ENCODE measurements around the gene FLII. TPM values are rescaled to one million over a fixed set of nuclear protein-coding genes. Genes with fewer than 3 reads are reported as not detected.

The FLII gene
- total and polyA plus RNA-seq, 2 of the 13 experiments (the other 11 are each of a cell fraction or from before 2014, with no cell fraction given) = 130 to 303 TPM

- H3K4me1 ChIP-seq (ENCODE audit: insufficient read depth, low read length) = peaks cover 41% of the 10 kb centered on the region
- CTCF ChIA-PET (ENCODE audit: low intra/inter-chr PET ratio, low total read pairs) = no interaction called here
- FAIRE-seq (no peak), ATAC-seq (no peak), DNase-seq (ENCODE audit: low spot score) (no peak)
- no peak overlapping the region for H3K4me2 ChIP-seq (ENCODE audit: low read depth, low read length)
- no peak overlapping the region for H2AFZ ChIP-seq (ENCODE audit: low read length)
- POLR2A ChIA-PET = no interaction called here
- peaks cover 21% of the 10 kb centered on the region for H3K79me2 ChIP-seq (ENCODE audit: insufficient read depth, low read length)
- no peak overlapping the region for H3K4me3 ChIP-seq (replicated peaks in 1 of 3; ENCODE audit: insufficient read depth in 1 of 3, low read depth in 2 of 3, low read length in 3 of 3)
- H4K20me1 ChIP-seq (ENCODE audit: insufficient read depth, low read length) = peaks cover 4% of the 10 kb centered on the region; the same call in 1 of the 2 replicates
- no peak overlapping the region for H3K27ac ChIP-seq (ENCODE audit: extremely low read length, insufficient read depth, low read length)
- in situ Hi-C loops (cut with HindIII; ENCODE audit: extremely low pct_ligation_motif_present, low pct_unique_long_range_greater_than_20kb) (no loop called here), intact Hi-C loops (cut with micrococcal nuclease; ENCODE audit: unreplicated experiment) (no loop called here)
- H3K36me3 ChIP-seq (replicated peaks in 1 of 2; ENCODE audit: control insufficient read depth in 1 of 2, insufficient read depth in 2 of 2, low read length in 2 of 2) = peaks cover 6 to 20% of the 10 kb centered on the region in 2 experiments; a peak in 4 of 5 replicates
- H3K27me3 ChIP-seq (ENCODE audit: control insufficient read depth in 1 of 2, insufficient read depth in 2 of 2, low read length in 2 of 2) = no peaks in the 10 kb centered on the region; a peak in 1 of 5 replicates
- TF ChIP-seq FOSL1 (CRISPR knock-in tag; IDR thresholded peaks at IDR 0.05; ENCODE audit: borderline replicate concordance) = no peak
- peak; percentile 76 for TF ChIP-seq ZNF629 (CRISPR knock-in tag; conservative IDR thresholded peaks at IDR 0.05)
- H3K9me3 ChIP-seq (ENCODE audit: low read length) = no peaks in the 10 kb centered on the region
- BruUV-seq (replicated peaks) = no TSS peak
- H3K9ac ChIP-seq (ENCODE audit: insufficient read depth, low read depth, low read length) = no peak overlapping the region
- 100% methylated on average over 5 of the region's 7 CpGs for WGBS (ENCODE audit: low lambda C conversion rate)
Observed at GRCh38 chr17:18229771-18230170, 28.8 kb downstream of the FLII start.

- ChIA-PET CTCF (ENCODE audit: low intra/inter-chr PET ratio, low total read pairs) (no interaction called here), POLR2A (interaction anchor here (1.3 kb wide), 1 partner anchor 38 kb away, joined by 3 read pairs; no protein-coding TSS in a partner anchor)
Observed at GRCh38 chr17:18229254-18229653, 29.3 kb downstream of the FLII start.

More at GRCh38 chr17:18229254-18229653, 29.3 kb downstream of the FLII start:
- TF ChIP-seq NR2C2 (CRISPR knock-in tag; IDR thresholded peaks at IDR 0.05; ENCODE audit: borderline replicate concordance) = peak; percentile 73
- peak; percentile 63 for TF ChIP-seq NR2F6 (IDR thresholded peaks at IDR 0.05)
- TF ChIP-seq NR2F6 (CRISPR knock-in tag; IDR thresholded peaks at IDR 0.05) = peak; percentile 7; the same call in 1 of the 2 replicates
- no peak for TF ChIP-seq ZNF576 (CRISPR knock-in tag; IDR thresholded peaks at IDR 0.05)
- intact Hi-C loops (cut with micrococcal nuclease; ENCODE audit: unreplicated experiment) = no loop called here
- Histone ChIP-seq H3K4me1 (ENCODE audit: insufficient read depth, low read length) (peaks cover 46% of the 10 kb centered on the region), H3K9ac (ENCODE audit: insufficient read depth, low read depth, low read length) (0 out of 2 replicates have a peak overlapping the region, but pooled peaks have one; percentile 8), H3K4me2 (ENCODE audit: low read depth, low read length) (no peak overlapping the region), H3K4me3 (replicated peaks in 1 of 3; ENCODE audit: insufficient read depth in 1 of 3, low read depth in 2 of 3, low read length in 3 of 3) (no peak overlapping the region), H3K36me3 (replicated peaks in 1 of 2; ENCODE audit: control insufficient read depth in 1 of 2, insufficient read depth in 2 of 2, low read length in 2 of 2) (peaks cover 4 to 17% of the 10 kb centered on the region in 2 experiments; a peak in 4 of 5 replicates), H3K9me3 (ENCODE audit: low read length) (no peaks in the 10 kb centered on the region), H3K27ac (ENCODE audit: extremely low read length, insufficient read depth, low read length) (no peak overlapping the region), H3K27me3 (ENCODE audit: control insufficient read depth in 1 of 2, insufficient read depth in 2 of 2, low read length in 2 of 2) (no peaks in the 10 kb centered on the region; a peak in 1 of 5 replicates), H4K20me1 (ENCODE audit: insufficient read depth, low read length) (peaks cover 4% of the 10 kb centered on the region; the same call in 1 of the 2 replicates), H2AFZ (ENCODE audit: low read length) (no peak overlapping the region), H3K79me2 (ENCODE audit: insufficient read depth, low read length) (peaks cover 21% of the 10 kb centered on the region)
- DNase-seq (ENCODE audit: low spot score) = no peak
- FAIRE-seq = no peak
- ATAC-seq = no peak
- 55% methylated on average over 4 of the region's 4 CpGs for WGBS (ENCODE audit: low lambda C conversion rate)
- BruUV-seq (replicated peaks) = no TSS peak
- in situ Hi-C loops (cut with HindIII; ENCODE audit: extremely low pct_ligation_motif_present, low pct_unique_long_range_greater_than_20kb) = no loop called here

Measured in HepG2 (cell line).